ENCODE measurements around the gene XKR7.

- no peak for TF ChIP-seq POLR2AphosphoS5 (IDR thresholded peaks at IDR 0.05)
- TF ChIP-seq EP300 (IDR thresholded peaks at IDR 0.05), result no peak
- TF ChIP-seq POLR2A (IDR thresholded peaks at IDR 0.05; ENCODE audit: low read depth), result no peak
These were observed 14.3 kb upstream of the XKR7 start for GRCh38 chr20:31953556-31954148.

All from esophagus muscularis mucosa (tissue), 3 donors.